ENCODE measurements around the gene ABI2. TPM values are rescaled to one million over a fixed set of nuclear protein-coding genes. Genes with fewer than 3 reads are reported as not detected.

Gene ABI2
- total RNA-seq, 2 donors from 2014 or later: 35.6 to 38.6 TPM

DNA sequence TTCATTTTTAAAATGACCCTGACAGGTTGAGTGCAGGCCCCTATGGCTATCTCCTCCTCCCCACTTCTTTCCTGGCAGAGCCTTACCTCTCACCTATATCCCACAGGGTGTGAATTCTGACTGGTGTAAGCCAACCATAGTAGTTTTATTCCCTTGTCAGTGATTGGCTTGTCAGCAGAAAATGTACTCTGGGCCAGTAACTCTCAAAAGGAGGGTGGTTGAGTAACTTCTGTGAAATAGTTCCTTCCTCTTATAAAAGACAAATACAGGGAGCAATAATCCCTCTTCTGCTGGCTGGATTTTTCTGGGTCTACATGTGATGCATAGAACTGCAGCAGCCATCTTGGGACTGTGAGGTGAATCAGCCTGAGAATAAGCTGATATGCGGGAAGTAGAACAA is 123.5 kb downstream of the ABI2 start:
- Mint-ChIP-seq H3K27me3 (no peaks in the 10 kb centered on the region), H3K9me3 (no peaks in the 10 kb centered on the region), H3K27ac (no peak overlapping the region), H3K4me1 (no peaks in the 10 kb centered on the region), H3K36me3 (ENCODE audit: low read depth) (peaks cover 73% of the 10 kb centered on the region), H3K4me3 (no peak overlapping the region)
- ATAC-seq (replicated peaks): no peak

DNA sequence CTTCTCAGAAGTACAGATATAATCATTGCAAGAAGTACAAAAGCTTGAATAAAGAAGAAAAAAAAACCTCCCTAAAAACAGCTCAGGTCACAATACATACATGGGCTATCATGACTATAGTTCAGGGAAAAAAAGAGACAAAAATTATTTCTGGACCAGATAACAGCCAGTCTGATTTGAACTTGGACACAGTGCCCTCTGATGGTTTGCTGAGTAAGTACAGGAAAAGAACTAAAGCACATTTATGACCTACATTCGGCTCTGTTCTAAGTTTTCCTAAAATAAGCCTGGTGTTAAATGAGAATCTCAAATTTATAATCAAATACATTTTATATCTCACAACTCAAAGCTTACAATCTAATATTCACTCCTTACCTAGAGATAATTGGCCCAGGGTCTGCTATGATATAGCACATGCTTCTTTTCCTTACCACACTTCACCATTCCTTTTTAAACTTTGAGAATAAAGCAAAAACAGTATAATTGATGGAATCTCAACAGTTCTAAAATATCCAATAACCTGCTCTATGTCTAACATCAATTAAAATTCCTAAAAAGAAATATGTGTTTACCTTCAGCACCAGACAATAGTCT is 125.8 kb downstream of the ABI2 start:
- ATAC-seq (replicated peaks): peak; percentile 52

DNA sequence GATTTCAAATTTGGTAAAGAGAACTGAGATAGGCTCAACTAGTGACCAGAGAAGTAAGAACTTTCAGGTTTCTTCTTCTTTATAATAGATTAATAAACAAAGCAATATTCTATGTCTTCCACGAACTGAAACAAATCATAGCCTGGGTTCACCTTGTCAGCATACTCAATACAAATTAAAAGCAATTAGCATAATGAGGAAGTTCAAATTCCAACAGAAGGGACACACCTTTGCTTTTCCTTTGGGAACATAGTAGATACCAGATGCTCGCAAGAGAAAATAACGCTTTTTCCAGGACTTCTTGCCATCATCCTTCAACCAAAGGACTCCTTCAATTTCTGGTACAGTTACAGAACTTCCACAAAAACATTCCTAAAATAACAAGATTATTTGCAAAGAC is 127.0 kb downstream of the ABI2 start:
- Mint-ChIP-seq H3K4me1 (no peaks in the 10 kb centered on the region), H3K9me3 (no peaks in the 10 kb centered on the region), H3K27me3 (no peaks in the 10 kb centered on the region), H3K27ac (no peak overlapping the region), H3K36me3 (ENCODE audit: low read depth) (peaks cover 69% of the 10 kb centered on the region), H3K4me3 (no peak overlapping the region)
- ATAC-seq (replicated peaks): no peak

More for the DNA sequence above, 125.8 kb downstream of the ABI2 start:
- Mint-ChIP-seq H3K9me3 (no peaks in the 10 kb centered on the region), H3K4me3 (no peak overlapping the region), H3K36me3 (ENCODE audit: low read depth) (peaks cover 68% of the 10 kb centered on the region), H3K27ac (no peak overlapping the region), H3K27me3 (no peaks in the 10 kb centered on the region), H3K4me1 (no peaks in the 10 kb centered on the region)

DNA sequence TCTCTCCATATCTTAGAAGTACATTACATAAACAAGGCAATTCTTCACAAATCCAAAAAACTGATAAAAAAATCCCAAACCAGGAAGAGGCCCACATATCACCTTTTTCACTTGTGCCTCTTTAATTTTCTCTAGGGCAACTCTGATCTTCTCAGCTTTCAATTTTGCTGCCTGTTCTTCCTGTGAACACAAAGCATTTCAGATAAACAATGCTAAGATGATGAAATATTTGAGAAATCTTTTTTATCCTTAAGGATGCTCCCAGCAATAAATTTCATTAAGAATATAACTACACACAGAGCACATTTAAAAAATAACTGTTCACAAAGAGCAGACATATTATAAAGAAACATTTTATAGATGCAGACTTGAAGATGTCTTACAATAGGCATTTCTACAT is 133.6 kb downstream of the ABI2 start:
- H3K9me3 Mint-ChIP-seq: no peaks in the 10 kb centered on the region
- ATAC-seq (replicated peaks): no peak
- H3K4me1 Mint-ChIP-seq: no peaks in the 10 kb centered on the region
- no peaks in the 10 kb centered on the region for H3K27me3 Mint-ChIP-seq
- no peak overlapping the region for H3K27ac Mint-ChIP-seq
- peaks cover 38% of the 10 kb centered on the region for H3K36me3 Mint-ChIP-seq (ENCODE audit: low read depth)
- H3K4me3 Mint-ChIP-seq: no peak overlapping the region

DNA sequence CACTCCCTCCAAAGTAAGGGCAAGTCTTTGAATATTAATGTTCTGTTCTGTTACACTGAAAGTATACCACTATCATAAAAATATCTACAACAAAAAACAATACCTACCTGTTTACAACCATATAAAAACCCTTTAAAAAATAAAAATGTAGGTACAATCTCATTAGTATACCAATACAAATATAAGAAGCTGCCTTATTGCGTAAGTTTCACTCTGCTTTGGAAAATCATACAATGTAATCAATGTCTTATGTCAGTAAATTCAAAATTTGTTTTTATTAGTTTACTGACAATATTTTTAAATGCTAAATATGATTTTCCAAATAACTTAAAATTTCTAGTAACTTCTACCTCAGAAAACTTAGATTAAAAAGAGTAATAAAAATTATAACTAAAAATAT is 134.1 kb downstream of the ABI2 start:
- no peaks in the 10 kb centered on the region for H3K27me3 Mint-ChIP-seq
- ATAC-seq (replicated peaks): no peak

DNA sequence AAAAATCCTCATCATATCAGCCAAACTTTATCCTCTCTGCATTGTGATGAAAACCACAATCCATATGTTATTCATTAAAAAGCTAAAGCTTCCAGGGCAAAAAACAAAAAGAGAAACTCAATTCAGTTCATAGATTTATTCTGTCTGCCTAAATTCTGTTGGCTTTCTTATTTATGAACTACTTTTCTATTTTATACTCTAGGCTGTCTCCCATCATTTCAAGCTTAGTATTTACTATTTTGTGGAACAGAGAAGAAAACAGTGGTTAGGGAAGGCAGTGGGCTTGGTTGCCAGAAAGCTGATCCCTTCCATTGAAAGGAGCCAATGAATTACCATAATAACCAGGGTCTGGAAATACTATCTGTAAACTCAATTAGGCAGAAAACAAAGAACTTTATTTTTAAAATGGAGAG is 135.1 kb downstream of the ABI2 start:
- H3K36me3 Mint-ChIP-seq (ENCODE audit: low read depth): peaks cover 27% of the 10 kb centered on the region
- no peaks in the 10 kb centered on the region for H3K4me1 Mint-ChIP-seq
- H3K9me3 Mint-ChIP-seq: no peaks in the 10 kb centered on the region
- H3K4me3 Mint-ChIP-seq: no peak overlapping the region
- no peak overlapping the region for H3K27ac Mint-ChIP-seq
- ATAC-seq (replicated peaks): no peak
- no peaks in the 10 kb centered on the region for H3K27me3 Mint-ChIP-seq

More for the DNA sequence above, 134.1 kb downstream of the ABI2 start:
- Mint-ChIP-seq H3K27ac (no peak overlapping the region), H3K36me3 (ENCODE audit: low read depth) (peaks cover 37% of the 10 kb centered on the region), H3K9me3 (no peaks in the 10 kb centered on the region), H3K4me1 (no peaks in the 10 kb centered on the region), H3K4me3 (no peak overlapping the region)

DNA sequence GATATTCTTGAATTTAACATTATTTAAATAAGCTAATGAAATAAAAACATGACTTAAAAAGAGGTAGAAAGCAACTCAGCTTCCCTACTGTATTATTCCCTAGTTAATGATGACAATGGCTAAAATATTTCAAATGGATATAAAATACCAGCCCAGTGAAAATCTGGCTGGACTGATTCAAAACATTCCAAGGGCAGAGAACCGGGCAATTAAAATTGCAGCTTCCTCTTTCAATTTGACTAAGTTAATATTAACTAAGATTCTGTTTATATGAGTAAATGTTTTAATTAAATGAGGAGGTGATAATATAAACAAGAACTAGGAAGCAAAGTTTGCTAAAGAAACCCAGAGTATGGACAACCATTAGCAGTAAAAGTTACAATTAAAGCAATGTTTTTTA is 141.4 kb downstream of the ABI2 start:
- no peak for ATAC-seq (replicated peaks)
- H3K9me3 Mint-ChIP-seq: no peaks in the 10 kb centered on the region
- peaks cover 5% of the 10 kb centered on the region for H3K36me3 Mint-ChIP-seq (ENCODE audit: low read depth)

DNA sequence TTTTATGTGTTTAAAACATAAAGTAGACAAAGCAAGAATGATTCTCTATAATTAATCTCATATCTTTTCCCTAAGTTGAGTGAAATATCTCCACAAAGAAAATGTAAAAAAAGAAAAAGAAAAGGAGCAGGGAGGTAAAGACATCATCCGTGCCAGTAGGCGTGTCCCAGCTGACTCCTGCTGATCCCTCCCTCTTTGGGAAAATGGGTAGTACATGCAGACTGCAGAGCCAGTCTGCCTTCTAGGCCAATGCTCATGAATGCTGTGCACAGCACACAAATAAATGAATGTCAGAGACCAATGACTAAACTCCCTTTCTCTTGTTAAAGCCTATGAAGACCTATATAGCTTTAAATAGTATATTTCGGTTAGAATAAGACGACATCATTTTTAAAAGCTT is 142.2 kb downstream of the ABI2 start:
- Mint-ChIP-seq H3K9me3 (no peaks in the 10 kb centered on the region), H3K27ac (no peak overlapping the region), H3K4me3 (no peak overlapping the region), H3K27me3 (no peaks in the 10 kb centered on the region), H3K4me1 (no peaks in the 10 kb centered on the region), H3K36me3 (ENCODE audit: low read depth) (peaks cover under 1% of the 10 kb centered on the region)
- ATAC-seq (replicated peaks): no peak

More for the DNA sequence above, 141.4 kb downstream of the ABI2 start:
- Mint-ChIP-seq H3K27ac (no peak overlapping the region), H3K27me3 (no peaks in the 10 kb centered on the region), H3K4me1 (no peaks in the 10 kb centered on the region), H3K4me3 (no peak overlapping the region)

DNA sequence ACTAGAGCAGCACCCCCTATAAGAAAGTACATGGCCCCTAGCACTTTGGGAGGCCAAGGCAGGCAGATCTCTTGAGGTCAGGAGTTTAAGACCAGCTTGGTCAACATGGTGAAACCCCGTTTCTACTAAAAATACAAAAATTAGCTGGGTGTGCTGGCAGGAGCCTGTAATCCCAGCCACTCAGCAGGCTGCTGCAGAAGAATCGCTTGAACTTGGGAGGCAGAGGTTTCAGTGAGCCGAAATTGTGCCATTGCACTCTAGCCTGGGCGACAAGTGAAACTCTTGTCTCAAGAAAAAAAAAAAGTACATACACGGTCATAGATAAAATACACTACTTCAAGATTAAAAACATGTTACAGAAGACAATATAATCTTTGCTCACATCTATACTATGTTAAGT is 143.1 kb downstream of the ABI2 start:
- Mint-ChIP-seq H3K27me3 (no peaks in the 10 kb centered on the region), H3K9me3 (no peaks in the 10 kb centered on the region), H3K4me3 (no peak overlapping the region), H3K36me3 (ENCODE audit: low read depth) (no peaks in the 10 kb centered on the region), H3K27ac (no peak overlapping the region), H3K4me1 (no peaks in the 10 kb centered on the region)
- no peak for ATAC-seq (replicated peaks)

DNA sequence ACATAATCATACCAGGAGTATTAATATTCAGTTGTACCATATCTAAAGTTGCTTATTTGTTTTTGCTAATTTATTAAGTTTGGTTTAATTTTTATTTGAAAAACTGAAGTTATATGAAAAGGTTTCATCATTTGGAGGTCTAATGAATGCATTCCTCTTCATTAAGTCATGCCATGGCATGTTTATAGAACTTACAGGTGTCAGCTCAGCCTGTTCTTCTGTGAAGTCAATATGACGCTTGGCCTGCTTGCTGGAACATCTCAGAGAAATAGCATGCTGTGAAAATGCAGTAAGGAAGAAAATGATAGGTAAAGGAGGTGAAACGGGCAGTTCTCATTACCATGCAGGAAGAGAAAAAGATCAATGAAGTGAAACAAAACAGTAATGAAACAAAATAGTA is 148.7 kb downstream of the ABI2 start:
- no peaks in the 10 kb centered on the region for H3K9me3 Mint-ChIP-seq
- H3K4me1 Mint-ChIP-seq: no peaks in the 10 kb centered on the region
- H3K27ac Mint-ChIP-seq: no peak overlapping the region
- no peaks in the 10 kb centered on the region for H3K27me3 Mint-ChIP-seq
- no peaks in the 10 kb centered on the region for H3K36me3 Mint-ChIP-seq (ENCODE audit: low read depth)
- no peak overlapping the region for H3K4me3 Mint-ChIP-seq
- ATAC-seq (replicated peaks): no peak

DNA sequence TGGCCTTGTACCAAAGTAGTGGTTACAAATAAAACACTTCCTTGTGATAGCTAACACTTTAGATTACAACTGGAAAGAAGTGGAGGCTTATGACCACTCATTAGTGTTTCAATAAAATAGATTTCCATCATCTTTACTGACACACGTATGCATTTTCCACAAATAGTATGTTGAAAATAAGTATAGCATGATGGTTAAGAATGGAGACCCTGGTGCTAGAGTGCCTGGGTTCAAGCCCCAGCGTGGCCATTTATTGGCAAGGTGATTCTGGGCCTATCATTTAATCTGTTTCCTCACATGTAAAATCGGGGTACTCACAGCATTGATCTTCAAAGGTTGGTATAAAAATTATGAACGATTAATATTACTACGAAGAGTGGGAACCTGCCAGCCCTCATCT is 152.4 kb downstream of the ABI2 start:
- Mint-ChIP-seq H3K36me3 (ENCODE audit: low read depth) (no peaks in the 10 kb centered on the region), H3K4me3 (no peak overlapping the region), H3K9me3 (no peaks in the 10 kb centered on the region), H3K27me3 (no peaks in the 10 kb centered on the region), H3K4me1 (peaks cover 6% of the 10 kb centered on the region), H3K27ac (no peak overlapping the region)
- no peak for ATAC-seq (replicated peaks)

DNA sequence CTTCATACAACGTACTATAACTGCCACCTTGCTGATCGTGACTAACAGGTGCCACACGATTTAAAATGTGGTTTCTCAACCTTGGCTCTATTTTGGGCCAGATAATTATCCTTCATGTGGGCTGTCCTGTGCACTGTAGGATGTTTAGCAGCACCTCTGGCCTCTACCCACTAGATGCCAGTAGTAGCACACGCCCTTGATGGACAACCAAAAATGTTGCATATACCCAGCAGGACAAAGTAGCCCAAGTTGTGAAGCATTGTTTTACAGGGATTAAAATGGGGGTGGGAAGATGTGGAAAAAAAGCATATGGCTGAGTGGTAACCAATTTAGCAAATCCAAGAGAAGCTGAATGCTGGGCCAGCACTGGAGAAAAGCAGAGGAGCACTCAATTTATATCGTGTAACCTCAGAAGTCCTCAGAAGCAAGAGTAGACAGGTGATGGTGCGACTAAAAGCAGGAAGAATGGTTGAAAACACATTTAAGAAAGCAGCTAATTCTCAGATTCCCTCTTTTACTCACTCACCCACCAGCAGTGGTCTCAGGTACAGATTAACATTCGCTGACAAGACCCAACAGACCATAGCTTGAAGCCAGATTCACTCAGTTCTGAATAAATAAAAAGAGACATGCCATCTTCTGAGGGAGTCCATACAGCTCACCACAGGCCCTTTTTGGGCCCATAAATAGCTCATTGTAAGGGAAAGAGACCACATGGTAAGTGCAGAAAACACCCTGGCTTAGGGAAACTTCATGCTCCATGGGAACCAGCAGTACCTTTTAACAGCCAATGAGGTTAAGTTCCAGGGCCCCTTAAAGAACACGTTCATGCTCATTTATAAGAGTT is 156.3 kb downstream of the ABI2 start:
- H3K36me3 Mint-ChIP-seq (ENCODE audit: low read depth): peaks cover 13% of the 10 kb centered on the region
- no peaks in the 10 kb centered on the region for H3K27me3 Mint-ChIP-seq
- peaks cover 6% of the 10 kb centered on the region for H3K4me1 Mint-ChIP-seq
- ATAC-seq (replicated peaks): peak; percentile 86
- H3K4me3 Mint-ChIP-seq: no peak overlapping the region
- H3K27ac Mint-ChIP-seq: peak overlapping the region; percentile 70
- H3K9me3 Mint-ChIP-seq: no peaks in the 10 kb centered on the region

DNA sequence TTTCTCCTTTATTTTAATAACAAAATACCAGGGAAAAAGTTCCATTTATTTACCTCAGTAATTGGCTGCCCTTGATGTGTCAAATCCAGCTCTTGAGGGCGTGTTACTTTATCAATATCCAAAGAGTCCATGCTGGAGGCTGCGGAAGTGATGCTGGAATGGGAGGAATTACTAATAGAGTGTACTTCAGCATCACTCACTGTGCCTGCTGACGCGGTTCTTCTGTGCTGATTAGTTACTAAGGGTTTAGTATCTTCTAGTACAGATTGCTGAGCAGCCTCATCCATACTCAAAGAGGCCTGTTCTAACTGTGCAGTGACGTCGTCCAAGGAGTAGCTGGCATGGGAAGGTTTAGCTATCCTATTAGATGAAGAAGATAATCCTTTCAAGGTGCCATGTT is 161.3 kb downstream of the ABI2 start:
- Mint-ChIP-seq H3K27ac (no peak overlapping the region), H3K4me1 (peaks cover under 1% of the 10 kb centered on the region), H3K36me3 (ENCODE audit: low read depth) (peaks cover 48% of the 10 kb centered on the region), H3K27me3 (no peaks in the 10 kb centered on the region), H3K4me3 (no peak overlapping the region), H3K9me3 (no peaks in the 10 kb centered on the region)
- ATAC-seq (replicated peaks): no peak

DNA sequence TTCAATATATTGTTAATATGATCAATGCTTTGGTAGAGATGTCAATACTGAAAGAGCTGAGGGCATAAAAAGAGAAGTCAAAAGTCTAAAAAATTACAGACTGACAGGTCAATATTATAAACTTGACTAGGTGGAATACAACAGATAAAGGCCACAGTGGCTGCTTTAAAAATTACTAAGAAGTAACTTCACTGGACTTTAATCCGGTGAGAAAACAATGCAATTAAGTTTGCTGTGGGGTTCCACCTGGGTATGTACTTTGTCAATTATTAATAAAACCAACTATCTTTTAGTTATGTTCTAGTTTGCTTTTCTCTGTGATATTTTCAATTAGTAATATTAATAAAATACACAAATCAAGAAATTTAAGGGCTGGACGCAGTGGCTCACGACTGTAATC is 162.2 kb downstream of the ABI2 start:
- Mint-ChIP-seq H3K36me3 (ENCODE audit: low read depth) (peaks cover 55% of the 10 kb centered on the region), H3K4me3 (no peak overlapping the region), H3K27ac (no peak overlapping the region), H3K9me3 (no peaks in the 10 kb centered on the region), H3K4me1 (no peaks in the 10 kb centered on the region), H3K27me3 (no peaks in the 10 kb centered on the region)
- ATAC-seq (replicated peaks): no peak

DNA sequence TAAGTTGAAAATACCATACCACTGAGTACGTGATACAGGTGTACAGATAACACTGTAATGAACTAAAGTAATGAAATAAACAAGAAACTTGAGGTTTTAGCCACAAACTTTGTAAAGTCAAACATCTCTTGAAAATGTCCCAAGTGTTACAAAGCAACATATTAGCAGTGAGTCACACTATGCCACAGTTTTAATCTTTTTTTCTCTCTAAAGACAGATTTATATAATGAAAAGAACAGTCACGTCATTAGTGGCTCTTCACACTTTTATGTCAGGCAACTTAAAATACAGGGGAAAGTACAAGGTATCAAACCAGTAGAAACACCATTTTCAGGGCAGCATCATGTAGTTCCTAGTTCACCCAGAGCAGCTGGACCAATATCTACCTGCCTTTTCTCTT is 164.8 kb downstream of the ABI2 start:
- peak; percentile 90 for ATAC-seq (replicated peaks)
- H3K27ac Mint-ChIP-seq: peak overlapping the region; percentile 63
- peaks cover under 1% of the 10 kb centered on the region for H3K4me1 Mint-ChIP-seq
- no peaks in the 10 kb centered on the region for H3K27me3 Mint-ChIP-seq
- peaks cover 45% of the 10 kb centered on the region for H3K36me3 Mint-ChIP-seq (ENCODE audit: low read depth)
- no peak overlapping the region for H3K4me3 Mint-ChIP-seq
- no peaks in the 10 kb centered on the region for H3K9me3 Mint-ChIP-seq

Data from activated T-helper 17 cell treated with anti-CD3 and anti-CD28 coated beads, Interleukin-2, amount 50 U/mL, for 72 hours (primary cell).